ENCODE measurements around the gene LINC01488.

DNA sequence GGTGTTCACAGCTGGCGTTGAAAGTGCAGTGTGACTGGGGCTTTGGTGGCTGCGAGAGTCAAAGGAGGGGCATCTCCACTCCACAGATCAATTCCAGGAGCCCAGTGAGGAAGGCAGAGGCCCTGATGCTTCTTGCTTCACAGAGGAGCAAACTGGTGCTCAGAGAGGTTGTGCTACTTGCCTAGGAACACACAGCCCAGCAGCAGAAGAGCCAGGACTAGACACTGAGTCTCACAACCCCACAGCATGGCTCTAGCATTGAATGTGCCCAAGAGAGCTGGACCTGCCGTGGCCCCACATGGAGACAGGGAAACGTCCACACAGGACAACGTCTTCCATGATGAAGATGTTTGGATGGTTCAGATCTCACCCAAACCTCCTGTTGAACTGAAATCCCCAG is 33.3 kb downstream of the LINC01488 start:
- TF ChIP-seq, protein P1, sequence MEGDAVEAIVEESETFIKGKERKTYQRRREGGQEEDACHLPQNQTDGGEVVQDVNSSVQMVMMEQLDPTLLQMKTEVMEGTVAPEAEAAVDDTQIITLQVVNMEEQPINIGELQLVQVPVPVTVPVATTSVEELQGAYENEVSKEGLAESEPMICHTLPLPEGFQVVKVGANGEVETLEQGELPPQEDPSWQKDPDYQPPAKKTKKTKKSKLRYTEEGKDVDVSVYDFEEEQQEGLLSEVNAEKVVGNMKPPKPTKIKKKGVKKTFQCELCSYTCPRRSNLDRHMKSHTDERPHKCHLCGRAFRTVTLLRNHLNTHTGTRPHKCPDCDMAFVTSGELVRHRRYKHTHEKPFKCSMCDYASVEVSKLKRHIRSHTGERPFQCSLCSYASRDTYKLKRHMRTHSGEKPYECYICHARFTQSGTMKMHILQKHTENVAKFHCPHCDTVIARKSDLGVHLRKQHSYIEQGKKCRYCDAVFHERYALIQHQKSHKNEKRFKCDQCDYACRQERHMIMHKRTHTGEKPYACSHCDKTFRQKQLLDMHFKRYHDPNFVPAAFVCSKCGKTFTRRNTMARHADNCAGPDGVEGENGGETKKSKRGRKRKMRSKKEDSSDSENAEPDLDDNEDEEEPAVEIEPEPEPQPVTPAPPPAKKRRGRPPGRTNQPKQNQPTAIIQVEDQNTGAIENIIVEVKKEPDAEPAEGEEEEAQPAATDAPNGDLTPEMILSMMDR (IDR thresholded peaks at IDR 0.05 in 2 of 3, conservative IDR thresholded peaks at IDR 0.05 in 1 of 3; ENCODE audit: borderline replicate concordance in 1 of 3, insufficient read depth in 1 of 3, low read depth in 2 of 3, low read length in 2 of 3), result no peak
- TF ChIP-seq, protein P2, sequence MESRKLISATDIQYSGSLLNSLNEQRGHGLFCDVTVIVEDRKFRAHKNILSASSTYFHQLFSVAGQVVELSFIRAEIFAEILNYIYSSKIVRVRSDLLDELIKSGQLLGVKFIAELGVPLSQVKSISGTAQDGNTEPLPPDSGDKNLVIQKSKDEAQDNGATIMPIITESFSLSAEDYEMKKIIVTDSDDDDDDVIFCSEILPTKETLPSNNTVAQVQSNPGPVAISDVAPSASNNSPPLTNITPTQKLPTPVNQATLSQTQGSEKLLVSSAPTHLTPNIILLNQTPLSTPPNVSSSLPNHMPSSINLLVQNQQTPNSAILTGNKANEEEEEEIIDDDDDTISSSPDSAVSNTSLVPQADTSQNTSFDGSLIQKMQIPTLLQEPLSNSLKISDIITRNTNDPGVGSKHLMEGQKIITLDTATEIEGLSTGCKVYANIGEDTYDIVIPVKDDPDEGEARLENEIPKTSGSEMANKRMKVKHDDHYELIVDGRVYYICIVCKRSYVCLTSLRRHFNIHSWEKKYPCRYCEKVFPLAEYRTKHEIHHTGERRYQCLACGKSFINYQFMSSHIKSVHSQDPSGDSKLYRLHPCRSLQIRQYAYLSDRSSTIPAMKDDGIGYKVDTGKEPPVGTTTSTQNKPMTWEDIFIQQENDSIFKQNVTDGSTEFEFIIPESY (IDR thresholded peaks at IDR 0.05; ENCODE audit: extremely low read depth, insufficient replicate concordance, low read length), result no peak
